ENCODE measurements around the gene SZT2. TPM values are rescaled to one million over a fixed set of nuclear protein-coding genes. Genes with fewer than 3 reads are reported as not detected.
"Not testable (repeated sequence)": the region's sequence is repeated elsewhere in the genome, so short reads cannot be mapped to it uniquely, and the experiment has no call there.

SZT2 gene
- total RNA-seq, 1 donor from 2014 or later = 32.5 TPM

DNA sequence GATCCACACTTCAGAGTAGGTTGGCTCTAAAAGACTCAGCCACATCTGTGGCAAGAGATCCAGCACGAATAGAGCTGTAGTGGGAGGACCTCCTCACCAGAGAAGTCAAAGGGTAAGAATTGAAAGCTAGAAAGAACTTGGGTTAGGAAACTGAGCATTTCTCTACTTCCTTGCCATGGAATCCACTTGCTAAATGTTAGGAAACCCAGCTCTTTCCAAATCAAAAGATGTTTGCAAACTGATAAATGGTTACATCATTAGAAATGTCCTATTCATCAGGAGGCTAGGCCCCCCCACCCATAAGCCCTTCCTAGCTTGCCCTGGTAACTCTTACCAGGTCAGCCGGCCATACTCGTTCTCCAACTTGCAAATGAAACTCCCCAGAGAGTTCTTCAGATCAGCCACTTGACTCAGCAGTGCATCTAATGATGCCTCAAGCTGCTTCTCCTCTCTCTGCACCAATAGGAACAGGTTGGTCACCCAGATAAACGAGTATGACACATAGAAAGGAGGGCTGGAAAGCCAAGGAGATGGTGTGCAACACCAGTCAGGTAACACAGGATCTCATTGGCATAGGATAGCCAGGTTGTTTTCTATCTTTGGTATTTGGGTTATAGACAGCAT, 1.6 kb upstream of the SZT2 start:
- no peak for DNase-seq (ENCODE audit: low spot score)

DNA sequence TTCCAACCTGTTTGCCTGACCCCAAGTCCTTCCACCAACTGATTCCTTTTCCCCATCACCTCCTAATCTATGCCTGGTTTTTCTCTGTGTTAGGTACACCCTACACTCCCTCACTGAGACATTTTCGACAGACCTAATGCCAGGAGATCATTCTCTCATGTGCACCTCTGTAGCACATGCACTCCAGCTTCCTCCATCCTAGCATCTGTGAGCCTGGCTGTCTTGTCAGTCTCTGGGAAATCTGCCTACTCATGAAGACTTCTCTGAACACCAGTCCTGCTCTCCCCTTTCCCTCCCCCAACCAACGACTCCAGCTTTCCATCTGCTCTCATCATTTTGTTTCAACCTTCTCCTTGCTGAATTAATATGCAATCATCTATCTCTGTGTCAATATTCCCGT, 1.1 kb upstream of the SZT2 start:
- no peak for DNase-seq (ENCODE audit: low spot score)

DNA sequence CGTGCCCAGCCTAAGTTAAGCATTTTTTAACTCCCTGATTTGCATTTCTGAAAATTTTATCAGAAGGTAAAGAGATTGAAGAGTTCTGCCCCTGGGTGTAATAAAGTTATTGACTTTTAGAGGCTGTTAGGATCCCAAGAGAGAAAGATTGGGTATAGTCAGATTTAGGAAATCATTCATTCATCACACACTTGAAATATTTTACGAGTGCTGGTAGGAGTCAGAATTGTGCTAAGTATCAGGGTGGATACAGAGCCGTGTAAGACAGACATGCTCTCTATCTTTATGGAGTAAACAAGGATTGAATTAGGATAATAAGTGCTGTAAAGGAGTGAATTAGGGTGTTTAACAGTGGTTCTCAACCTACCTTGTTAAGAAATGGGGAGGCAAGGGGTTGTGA, 3.0 kb downstream of the SZT2 start:
- no peak for DNase-seq (ENCODE audit: low spot score)

DNA sequence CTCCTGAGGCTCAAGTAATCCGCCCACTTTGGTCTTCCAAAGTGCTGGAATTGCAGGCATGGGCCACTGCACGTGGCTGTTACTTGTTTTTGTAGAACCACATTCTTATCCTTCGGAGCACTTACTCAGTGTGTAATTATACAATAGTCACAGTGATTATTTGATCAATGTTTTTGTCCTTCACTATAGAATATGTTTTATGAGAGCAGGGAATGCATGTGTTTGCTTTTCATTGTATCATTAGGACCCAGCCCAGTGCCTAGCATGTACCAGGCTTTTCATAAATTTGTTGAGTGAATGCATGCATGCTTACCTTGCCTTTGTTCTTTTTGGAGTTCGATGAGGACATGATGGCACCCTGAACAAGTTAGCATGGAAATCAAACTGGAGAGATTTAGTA, 5.8 kb downstream of the SZT2 start:
- no peak for DNase-seq (ENCODE audit: low spot score)

DNA sequence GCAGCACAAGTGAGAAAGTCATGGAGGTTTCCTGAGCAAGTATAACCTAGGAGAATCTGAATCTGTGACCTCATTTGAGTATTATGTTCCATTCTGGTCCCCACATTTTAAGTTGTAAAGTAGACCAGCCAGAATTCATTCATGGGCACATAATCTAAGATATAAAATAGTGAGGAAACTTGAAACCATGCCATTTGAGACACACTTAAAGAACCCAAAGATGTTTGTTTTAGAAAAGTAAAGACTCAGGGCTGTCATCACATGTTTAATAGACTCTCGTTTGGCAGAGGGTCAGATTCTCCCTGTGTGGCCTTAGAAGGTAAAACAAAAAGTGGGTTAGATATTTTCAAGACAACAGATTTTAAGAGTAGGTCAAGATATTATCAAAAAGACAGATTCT, 6.4 kb downstream of the SZT2 start:
- no peak for DNase-seq (ENCODE audit: low spot score)

DNA sequence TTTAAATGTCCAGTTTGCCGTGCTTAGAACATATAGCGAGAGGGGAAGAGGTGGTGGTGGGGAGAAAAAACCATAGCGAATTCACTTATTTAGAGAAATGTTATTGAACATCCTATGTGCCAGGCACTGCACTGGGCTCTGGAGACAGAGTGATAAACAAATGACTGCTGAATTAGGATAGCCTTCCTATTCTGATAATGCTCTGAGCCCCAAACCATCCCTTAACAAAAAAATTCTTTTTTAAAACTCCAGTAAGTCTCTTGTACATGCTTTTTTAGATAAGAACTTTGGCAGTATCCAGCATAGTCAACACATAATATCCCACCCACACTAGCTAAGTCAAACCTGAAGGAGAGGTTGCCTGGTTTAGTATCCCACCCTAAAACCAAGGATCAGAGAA, 8.5 kb downstream of the SZT2 start:
- DNase-seq (ENCODE audit: low spot score) = no peak

DNA sequence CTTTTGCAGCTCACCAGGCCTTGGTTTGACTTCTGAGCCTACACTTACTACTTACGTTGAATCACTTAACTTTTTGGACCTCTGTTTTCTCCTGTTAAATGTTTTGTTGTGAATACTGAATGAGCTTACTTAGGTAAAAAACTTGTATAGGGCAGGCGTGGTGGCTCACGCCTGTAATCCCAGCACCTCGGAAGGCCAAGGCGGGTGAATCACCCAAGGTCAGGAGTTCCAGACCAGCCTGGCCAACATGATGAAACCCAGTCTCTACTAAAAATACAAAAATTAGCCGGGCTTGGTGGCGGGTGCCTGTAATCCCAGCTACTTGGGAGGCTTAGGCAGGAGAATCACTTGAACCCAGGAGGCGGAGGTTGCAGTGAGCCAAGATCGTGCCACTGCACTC, 10.7 kb downstream of the SZT2 start:
- DNase-seq (ENCODE audit: low spot score) = not testable (repeated sequence)

DNA sequence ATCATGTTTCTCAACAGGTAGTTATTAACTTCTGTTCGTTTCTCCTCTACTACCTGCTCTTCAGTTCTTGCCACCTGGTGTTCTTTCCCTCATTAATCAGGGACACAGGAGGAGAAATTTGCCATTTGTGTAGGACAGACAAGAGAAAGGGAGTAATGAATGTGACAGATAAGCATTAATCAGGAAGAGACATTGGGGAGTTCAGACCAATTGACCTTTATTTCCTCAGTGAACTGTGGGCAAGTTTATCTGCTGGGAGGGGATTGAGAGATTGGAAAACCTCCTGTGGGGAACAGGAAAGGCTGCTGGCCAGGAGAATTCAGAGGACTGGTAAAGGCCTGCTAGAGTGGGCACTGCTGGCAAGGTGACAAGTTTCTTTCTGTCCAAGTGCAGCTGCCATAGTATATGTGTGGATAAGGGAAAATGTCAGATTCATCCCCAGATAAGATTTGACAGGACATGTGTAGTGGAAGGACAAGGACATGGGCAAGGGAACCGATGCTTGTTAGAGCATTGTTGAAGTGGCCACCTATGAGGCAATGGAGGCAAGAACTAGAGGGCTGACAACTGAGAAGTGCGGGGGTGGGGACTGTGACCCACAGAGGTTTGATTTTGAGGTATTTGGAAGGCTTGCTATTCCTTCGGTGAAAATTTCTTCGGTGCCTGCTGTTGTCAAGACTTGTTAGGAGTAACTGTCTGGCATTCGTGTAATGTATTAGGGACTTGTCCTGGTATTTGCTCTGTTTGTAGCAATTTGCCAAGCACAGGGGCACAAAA, 12.6 kb downstream of the SZT2 start:
- no peak for DNase-seq (ENCODE audit: low spot score)

DNA sequence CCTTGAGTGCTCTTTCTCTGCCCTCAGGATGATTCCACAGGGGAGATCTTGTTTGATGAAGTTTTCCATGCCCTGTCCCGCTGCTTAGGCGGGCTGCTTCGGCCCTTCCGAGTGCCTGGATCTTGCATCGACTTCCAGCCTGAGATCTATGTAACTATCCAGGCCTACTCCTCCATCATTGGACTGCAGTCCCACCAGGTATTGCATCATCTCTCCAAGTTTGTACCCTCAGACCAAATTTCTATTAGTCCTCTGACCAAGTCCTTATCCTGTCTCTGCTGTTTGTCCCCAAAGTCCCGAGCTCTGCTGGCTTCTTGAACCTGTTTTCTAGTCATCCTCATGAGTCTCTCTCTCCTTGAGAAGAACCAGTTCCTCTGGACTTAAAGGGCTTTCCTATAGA, 14.7 kb downstream of the SZT2 start:
- DNase-seq (ENCODE audit: low spot score) = no peak

DNA sequence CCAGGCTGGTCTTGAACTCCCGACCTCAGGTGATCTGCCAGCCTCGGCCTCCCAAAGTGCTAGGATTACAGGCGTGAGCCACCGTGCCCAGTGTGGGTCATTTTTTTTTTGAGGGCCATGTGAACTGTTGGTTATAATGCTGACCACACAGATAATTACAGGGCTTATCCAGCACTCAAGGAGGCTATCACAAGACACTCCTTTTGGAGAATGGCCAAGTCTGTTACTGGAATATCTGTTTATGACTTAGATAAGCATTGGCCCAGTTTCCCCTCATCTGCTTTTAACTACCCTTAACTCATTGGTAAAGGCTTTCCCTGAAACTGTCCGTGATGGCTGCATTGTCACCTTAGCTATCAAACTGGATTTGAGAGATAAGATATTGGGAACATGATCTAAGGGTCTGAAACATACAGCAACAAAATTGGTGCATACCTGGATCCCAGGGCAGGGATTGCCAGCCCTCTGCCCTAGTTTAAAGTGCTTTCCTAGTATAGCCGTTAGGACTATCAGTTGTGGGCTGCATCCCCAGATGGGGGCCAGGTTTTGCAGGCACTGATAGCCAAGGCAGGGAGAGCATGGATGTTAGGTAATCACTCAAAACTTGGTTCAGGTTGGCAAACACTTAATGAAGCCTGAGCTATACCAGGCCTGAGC, 15.6 kb downstream of the SZT2 start:
- DNase-seq (ENCODE audit: low spot score) = peak; percentile 58

DNA sequence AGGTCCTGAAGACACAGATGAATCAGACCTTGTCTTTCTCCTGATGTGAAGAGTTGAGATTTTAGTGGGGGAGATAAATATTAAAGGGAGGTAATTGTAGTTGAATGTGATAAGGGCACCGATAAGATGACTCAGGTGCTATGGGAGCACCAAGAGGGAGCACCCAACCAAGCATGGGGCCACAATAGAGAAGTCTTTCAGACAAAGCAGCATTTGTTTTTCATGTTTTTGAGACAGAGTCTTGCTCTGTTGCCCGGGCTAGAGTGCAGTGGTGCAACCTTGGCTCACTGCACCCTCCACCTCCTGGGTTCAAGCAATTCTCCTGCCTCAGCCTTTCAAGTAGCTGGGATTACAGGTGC, 16.2 kb downstream of the SZT2 start:
- no peak for DNase-seq (ENCODE audit: low spot score)

DNA sequence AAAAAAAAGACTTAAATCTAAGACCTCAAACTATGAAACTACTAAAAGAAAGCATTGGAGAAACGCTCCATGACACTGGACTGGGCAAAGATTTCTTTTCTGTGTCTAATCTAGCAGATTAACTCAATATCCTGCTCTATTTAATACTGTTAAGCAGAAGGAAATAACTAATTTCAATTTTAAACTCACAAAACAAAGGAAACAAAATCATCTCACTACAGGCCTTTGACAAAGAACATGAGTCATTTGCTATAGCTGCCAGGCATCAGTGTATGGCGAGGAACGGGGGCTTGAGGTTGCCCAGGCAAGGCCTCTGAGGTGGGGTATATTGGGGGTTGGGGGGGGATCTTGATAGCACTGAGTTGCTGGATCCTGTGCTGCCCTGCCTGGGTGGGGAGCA, 20.9 kb downstream of the SZT2 start:
- no peak for DNase-seq (ENCODE audit: low spot score)

DNA sequence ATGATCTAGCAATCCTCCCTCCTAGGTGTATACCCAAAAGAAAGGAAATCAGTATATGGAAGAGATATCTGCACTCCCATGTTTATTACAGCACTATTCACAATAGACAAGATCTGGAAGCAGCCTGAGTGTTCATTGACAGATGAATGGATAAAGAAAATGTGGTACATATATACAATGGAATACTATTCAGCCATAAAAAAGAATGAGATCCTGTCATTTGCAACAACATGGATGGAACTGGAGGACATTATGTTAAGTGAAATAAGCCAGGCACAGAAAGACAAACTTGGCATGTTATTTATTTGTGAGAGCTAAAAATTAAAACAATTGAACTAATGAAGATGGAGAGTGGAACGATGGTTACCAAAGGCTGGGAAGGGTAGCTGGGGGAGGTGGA, 23.7 kb downstream of the SZT2 start:
- not testable (repeated sequence) for DNase-seq (ENCODE audit: low spot score)

DNA sequence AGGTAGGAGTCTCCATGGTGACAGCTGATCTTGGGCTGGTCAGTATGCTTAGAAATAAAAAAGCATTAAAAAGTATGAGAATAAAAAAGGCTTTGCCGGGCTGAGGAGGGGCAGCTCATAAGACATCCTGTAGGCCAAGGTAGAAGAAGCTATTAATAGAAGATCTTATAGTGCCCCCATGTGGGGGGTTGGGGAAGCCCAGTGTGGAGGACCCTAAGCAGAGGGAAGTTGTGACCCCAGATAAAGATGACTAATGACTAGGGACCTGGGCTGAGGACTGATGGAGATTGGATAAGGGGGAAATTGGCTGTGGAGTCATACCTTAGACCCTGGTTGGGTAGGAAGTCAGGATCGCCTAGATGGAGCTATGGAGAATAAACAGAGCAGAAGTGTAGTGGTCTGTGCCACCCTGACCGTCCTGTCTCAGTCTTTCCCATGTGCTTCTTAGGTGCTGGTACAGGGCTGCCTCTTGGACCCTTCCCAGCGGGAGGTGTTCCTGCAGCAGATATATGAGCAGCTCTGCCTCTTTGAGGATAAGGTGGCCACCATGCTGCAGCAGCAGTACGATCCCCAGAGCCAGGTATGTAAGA, 25.0 kb downstream of the SZT2 start:
- peak; percentile 32 for DNase-seq (ENCODE audit: low spot score)

DNA sequence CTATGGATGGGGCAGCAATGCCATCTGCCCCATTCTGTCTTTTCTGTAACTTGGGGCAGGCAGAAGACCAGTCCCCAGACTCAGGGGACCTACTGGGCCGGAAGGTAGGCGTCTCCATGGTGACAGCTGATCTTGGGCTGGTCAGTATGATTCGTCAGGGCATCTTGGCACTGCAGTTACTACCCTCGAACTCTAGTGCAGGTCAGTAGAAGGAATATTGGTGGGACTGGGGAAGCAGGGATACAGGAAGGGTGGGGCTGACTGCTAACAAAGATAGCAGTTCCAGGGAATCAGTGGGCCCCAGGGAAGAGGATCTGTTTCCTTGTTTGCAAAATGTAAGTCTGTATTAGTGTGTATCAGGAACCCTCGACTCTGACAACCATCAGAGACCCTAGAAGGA, 26.2 kb downstream of the SZT2 start:
- DNase-seq (ENCODE audit: low spot score) = no peak

DNA sequence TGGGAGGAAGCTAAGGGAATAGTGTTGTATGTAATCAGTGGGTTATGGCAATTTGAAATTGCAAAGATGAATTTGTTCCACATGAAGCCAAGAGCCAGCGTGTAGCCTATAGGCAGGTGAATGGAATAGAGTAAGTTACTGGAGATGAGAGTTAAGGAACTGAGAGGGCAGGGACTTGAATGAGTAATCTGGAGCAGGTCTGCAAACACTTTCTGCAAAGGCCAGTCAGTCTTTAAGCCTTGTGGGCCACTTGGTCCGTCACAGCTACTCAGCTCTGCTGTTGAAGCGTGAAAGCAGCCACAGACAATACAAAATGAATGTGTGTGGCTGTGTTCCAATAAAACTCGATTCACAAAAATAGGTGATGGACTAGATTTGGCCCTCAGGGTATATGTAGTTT, 29.2 kb downstream of the SZT2 start:
- DNase-seq (ENCODE audit: low spot score) = no peak

DNA sequence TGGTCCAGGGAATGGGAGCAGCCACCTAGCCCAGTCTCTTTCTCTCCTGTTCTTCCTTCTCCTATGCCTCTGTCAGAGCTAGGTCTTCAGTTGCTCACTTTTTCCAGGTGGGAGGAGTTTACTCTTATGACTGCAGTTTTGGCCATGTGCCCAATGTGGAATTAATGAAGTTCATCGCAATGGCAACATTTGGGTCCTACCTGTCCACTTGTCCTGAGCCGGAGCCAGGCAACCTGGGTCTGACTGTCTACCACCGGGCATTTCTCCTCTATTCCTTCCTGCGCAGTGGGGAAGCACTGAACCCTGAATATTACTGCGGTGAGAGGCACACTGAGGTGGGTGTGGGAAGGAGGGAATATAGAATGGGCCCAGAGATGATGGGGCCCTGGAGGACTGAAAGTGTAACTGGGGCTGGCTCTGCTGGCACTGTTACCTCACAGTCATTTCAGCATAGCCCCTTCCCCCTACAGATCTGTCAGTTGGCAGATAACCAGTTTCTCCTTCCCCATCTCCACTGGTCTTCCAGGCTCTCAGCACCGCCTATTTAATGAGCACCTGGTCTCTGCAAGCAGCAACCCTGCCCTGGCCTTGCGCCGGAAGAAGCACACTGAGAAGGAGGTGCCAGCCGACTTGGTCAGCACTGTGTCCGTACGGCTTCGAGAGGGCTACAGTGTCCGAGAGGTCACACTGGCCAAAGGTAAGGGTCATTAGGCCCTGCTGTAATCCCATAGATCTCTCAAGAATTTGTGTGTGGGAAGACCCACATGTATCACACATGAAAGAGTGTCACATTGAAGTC, 30.1 kb downstream of the SZT2 start:
- DNase-seq (ENCODE audit: low spot score) = no peak

DNA sequence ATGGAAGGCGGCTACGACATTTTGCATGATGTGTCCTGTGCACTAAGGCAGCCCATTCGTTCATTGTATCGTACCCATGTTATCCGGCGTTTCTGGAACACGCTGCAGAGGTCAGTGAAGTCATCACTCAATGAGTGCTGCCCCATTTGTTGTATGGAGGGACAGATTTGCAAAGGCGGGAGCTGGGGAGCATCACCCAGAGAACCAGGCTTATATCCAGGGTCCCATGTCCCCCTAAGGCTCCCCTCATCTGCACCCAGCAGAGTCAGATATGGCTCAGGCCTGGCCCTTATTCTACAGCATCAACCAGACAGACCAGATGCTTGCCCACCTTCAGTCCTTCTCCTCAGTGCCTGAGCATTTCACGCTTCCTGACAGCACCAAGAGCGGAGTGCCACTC, 31.2 kb downstream of the SZT2 start:
- no peak for DNase-seq (ENCODE audit: low spot score)

DNA sequence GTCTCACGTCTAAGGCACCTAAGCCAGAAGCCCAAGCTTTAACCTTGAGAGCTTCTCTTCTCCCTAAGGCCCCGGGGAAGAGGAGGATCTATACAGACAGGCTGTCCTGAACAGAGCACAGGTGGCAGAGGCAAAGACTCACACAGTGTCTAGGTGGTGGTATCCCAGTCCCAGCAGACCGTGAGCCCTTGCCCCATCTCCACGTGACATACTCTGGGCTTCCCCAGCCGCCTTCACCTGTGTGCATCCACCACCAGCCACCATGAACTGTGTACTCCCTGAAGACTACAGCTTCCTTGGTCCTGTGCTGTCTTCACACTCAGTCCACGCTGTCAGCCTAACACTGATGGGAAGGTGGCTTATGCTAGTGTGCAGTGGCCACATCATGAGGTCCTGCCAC, 31.7 kb downstream of the SZT2 start:
- DNase-seq (ENCODE audit: low spot score) = no peak

DNA sequence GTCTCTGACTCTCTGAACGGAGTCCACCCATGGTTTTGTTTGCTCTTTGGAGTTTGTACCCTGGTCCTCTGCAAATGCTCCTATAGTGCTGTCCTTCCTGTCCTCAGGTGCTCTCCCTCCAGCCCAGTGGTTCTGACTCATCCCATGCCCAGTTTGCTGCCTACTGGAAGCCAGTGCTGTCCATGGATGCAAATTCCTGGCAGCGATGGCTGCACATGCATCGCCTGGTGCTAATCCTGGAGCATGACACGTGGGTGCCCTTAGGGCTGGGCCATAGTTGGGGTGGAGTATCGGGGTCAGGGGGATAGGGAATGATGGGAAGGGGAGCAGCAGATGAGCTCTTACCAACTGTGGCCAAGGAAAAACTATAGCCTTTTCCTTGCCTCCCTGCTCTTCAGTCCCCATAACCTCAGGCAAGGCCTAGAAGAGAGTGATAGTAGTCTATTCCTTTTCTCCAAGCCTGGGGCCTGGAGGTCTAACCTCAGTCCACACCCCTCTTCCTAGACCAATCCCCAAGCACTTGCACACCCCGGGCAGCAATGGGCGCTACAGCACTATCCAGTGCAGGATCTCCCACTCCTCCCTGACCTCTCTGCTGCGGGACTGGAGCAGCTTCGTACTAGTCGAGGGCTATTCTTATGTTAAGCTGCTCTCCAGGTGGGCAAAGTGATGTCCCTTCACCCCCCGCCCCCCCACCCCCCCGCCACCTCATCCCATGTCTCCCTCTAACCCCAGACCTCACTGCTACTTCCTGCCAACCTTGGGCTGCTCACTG, 32.5 kb downstream of the SZT2 start:
- DNase-seq (ENCODE audit: low spot score) = no peak

DNA sequence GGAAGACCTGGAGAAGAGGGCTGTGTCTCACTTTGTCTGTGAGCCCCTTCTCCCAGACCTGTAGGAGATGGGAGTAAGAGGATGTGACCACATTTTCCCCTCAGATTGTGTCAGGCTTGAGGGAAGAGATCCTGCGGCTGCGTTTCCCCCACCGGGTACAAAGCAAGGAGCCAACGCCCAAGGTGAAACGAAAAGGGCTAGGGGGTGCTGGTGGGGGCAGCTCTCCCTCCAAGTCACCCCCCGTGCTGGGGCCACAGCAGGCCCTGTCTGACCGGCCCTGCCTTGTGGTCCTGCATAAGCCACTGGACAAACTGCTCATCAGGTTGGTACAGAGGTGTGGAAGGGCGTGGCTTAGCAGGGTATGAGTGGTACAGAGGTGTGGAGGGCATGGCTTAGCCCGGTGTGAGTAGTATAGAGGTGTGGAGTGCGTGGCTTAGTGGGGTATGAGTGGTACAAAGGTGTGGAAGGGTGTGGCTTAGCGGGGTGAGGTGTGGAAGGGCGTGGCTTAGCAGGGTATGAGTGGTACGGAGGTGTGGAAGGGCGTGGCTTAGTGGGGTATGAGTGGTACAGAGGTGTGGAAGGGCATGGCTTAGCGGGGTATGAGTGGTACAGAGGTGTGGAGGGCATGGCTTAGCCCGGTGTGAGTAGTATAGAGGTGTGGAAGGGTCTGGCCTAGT, 33.4 kb downstream of the SZT2 start:
- DNase-seq (ENCODE audit: low spot score) = no peak
